Activated CD4-positive, alpha-beta memory T cell treated with anti-CD3 and anti-CD28 coated beads for 36 hours (primary cell): ENCODE results near the gene NXNL1. TPM values are rescaled to one million over a fixed set of nuclear protein-coding genes. Genes with fewer than 3 reads are reported as not detected.

ENCODE experiments used
- CTCF ChIA-PET: fragments of 350-600 bp; sonication (Branson Sonifier 250); formaldehyde crosslinking; loops from one replicate; lab custom pipeline; 2021; ENCODE audit warnings: antibody characterized with exemption, inconsistent platforms; lab: Charles Lee
- POLR2A ChIA-PET: fragments of 350-600 bp; sonication (Branson Sonifier 250); formaldehyde crosslinking; loops from one replicate; lab custom pipeline; 2021; ENCODE audit warnings: antibody characterized with exemption; lab: Charles Lee
- DNase-seq: peaks from one replicate; pipeline ENCODE4 v3.0.0-alpha.2; 2020
- H3K27ac Mint-ChIP-seq: one replicate; pipeline ENCODE4 v1.8.0; 2021; ENCODE audit warnings: mixed read lengths
- H3K27me3 Mint-ChIP-seq: one replicate; pipeline ENCODE4 v1.8.0; 2021; ENCODE audit warnings: mixed read lengths
- H3K36me3 Mint-ChIP-seq: one replicate; pipeline ENCODE4 v1.8.0; 2021; ENCODE audit warnings: mixed read lengths
- H3K4me1 Mint-ChIP-seq: one replicate; pipeline ENCODE4 v1.8.0; 2021; ENCODE audit warnings: low read depth, mixed read lengths
- H3K4me3 Mint-ChIP-seq: one replicate; pipeline ENCODE4 v1.8.0; 2021; ENCODE audit warnings: mild to moderate bottlenecking, mixed read lengths
- H3K9me3 Mint-ChIP-seq: one replicate; pipeline ENCODE4 v1.8.0; 2021; ENCODE audit warnings: mixed read lengths
- intact Hi-C: fragments of 100-400 bp; cut with micrococcal nuclease; formaldehyde crosslinking; loops from one replicate; pipeline ENCODE4 v1.15.1; 2023
- total RNA-seq, 2 experiments: library from RNA; stranded (reverse); gene quantifications; one replicate each; pipeline ENCODE4 v1.2.3, GENCODE V29; 2021

The NXNL1 gene
- total RNA-seq, 2 experiments from 2014 or later: not detected

- DNase-seq: no peak
- intact Hi-C loops: loop anchor here (1.0 to 5.0 kb wide), 2 partner anchors 12 to 100 kb away; partner anchors contain the start of genes DDA1 and MRPL34
- peaks cover 23% of the 10 kb centered on the region for H3K4me1 Mint-ChIP-seq
- H3K36me3 Mint-ChIP-seq: peaks cover 15% of the 10 kb centered on the region
- H3K9me3 Mint-ChIP-seq: no peaks in the 10 kb centered on the region
- H3K4me3 Mint-ChIP-seq: peak overlapping the region; percentile 93
- POLR2A ChIA-PET: interaction anchor here (1.0 to 3.2 kb wide), 3 partner anchors 11 to 40 kb away, joined by 3 to 20 read pairs (median 4); partner anchors contain the start of gene MVB12A
- H3K27ac Mint-ChIP-seq: peak overlapping the region; percentile 97
- no peaks in the 10 kb centered on the region for H3K27me3 Mint-ChIP-seq
- CTCF ChIA-PET: interaction anchor here (0.6 to 3.2 kb wide), 6 partner anchors 13 to 61 kb away, joined by 4 to 18 read pairs (median 4); partner anchors contain the start of gene MVB12A
Measured at GRCh38 chr19:17406887-17407196, 53.9 kb downstream of the NXNL1 start.

GRCh38 chr19:17406046-17406886, 54.5 kb downstream of the NXNL1 start:
- H3K4me1 Mint-ChIP-seq: peaks cover 26% of the 10 kb centered on the region
- CTCF ChIA-PET: interaction anchor here (0.6 to 3.2 kb wide), 6 partner anchors 13 to 61 kb away, joined by 4 to 18 read pairs (median 4); partner anchors contain the start of gene MVB12A
- H3K27ac Mint-ChIP-seq: peak overlapping the region; percentile 97
- H3K27me3 Mint-ChIP-seq: no peaks in the 10 kb centered on the region
- DNase-seq: peak; percentile 54
- intact Hi-C loops: loop anchor here (5.0 kb wide), 1 partner anchor 99 kb away; the partner anchor contains the start of genes DDA1 and MRPL34
- peak overlapping the region; percentile 93 for H3K4me3 Mint-ChIP-seq
- POLR2A ChIA-PET: interaction anchor here (1.0 to 3.2 kb wide), 3 partner anchors 11 to 40 kb away, joined by 3 to 20 read pairs (median 4); partner anchors contain the start of gene MVB12A
- H3K36me3 Mint-ChIP-seq: peaks cover 19% of the 10 kb centered on the region
- H3K9me3 Mint-ChIP-seq: no peaks in the 10 kb centered on the region

Other genes starting within 250 kb of the NXNL1 start
- gene USE1, start 245.6 kb downstream of the NXNL1 start, total RNA-seq: 10 to 100 TPM; 24.6 to 28.5 TPM
- 10 to 100 TPM; 17.6 to 17.9 TPM for gene OCEL1, start 234.7 kb downstream of the NXNL1 start, total RNA-seq
- 10 to 100 TPM; 10.2 to 10.4 TPM for gene NR2F6, start 215.0 kb downstream of the NXNL1 start, total RNA-seq
- gene USHBP1, start 196.2 kb downstream of the NXNL1 start, total RNA-seq: under 1 TPM in 1 of 2 experiments, not detected in 1; 0.24 TPM
- 100 to 1,000 TPM; 110 TPM for gene BABAM1, start 193.5 kb downstream of the NXNL1 start, total RNA-seq
- gene ANKLE1, start 179.0 kb downstream of the NXNL1 start, total RNA-seq: 10 to 100 TPM; 10.5 to 10.7 TPM
- 1 to 10 TPM; 7.7 to 7.9 TPM for gene ABHD8, start 157.5 kb downstream of the NXNL1 start, total RNA-seq
- 10 to 100 TPM; 92.9 to 93.7 TPM for gene MRPL34, start 155.1 kb downstream of the NXNL1 start, total RNA-seq
- 10 to 100 TPM; 37.2 to 37.5 TPM for gene DDA1, start 151.4 kb downstream of the NXNL1 start, total RNA-seq
- 1 to 10 TPM; 5.8 to 6.0 TPM for gene ANO8, start 126.1 kb downstream of the NXNL1 start, total RNA-seq
- 10 to 100 TPM; 37.7 to 41.4 TPM for gene GTPBP3, start 123.4 kb downstream of the NXNL1 start, total RNA-seq
- under 1 TPM in 1 of 2 experiments, not detected in 1; 0.14 TPM for gene PLVAP, start 83.6 kb downstream of the NXNL1 start, total RNA-seq
- 1 to 10 TPM; 1.4 to 2.3 TPM for gene CCDC194, start 66.7 kb downstream of the NXNL1 start, total RNA-seq
- gene BST2, start 55.3 kb downstream of the NXNL1 start, total RNA-seq: 100 to 1,000 TPM; 156 to 164 TPM
- 10 to 100 TPM; 36.5 to 42.4 TPM for gene MVB12A, start 40.9 kb downstream of the NXNL1 start, total RNA-seq
- gene TMEM221, start 12.3 kb downstream of the NXNL1 start, total RNA-seq: not detected
- 1 to 10 TPM; 4.5 to 4.8 TPM for gene SLC27A1, start 9.6 kb upstream of the NXNL1 start, total RNA-seq
- 10 to 100 TPM; 70.1 to 70.5 TPM for gene PGLS, start 50.7 kb upstream of the NXNL1 start, total RNA-seq
- 10 to 100 TPM; 46.6 to 46.8 TPM for gene COLGALT1, start 94.7 kb upstream of the NXNL1 start, total RNA-seq
- under 1 TPM; 0.02 TPM for gene UNC13A, start 227.4 kb upstream of the NXNL1 start, total RNA-seq